HK-2 (cell line): ENCODE measurements around the gene CCDC14.
"Not testable (repeated sequence)": the region's sequence is repeated elsewhere in the genome, so short reads cannot be mapped to it uniquely, and the experiment has no call there.

Source experiments
- DNase-seq: peaks from one replicate; pipeline ENCODE4 v3.0.0-alpha.2; 2018; ENCODE audit not compliant: unreplicated experiment

The CCDC14 gene

GRCh38 chr3:123960781-123961507 lies at the start of gene CCDC14:
TSS of gene CCDC14 (minus strand) at chr3:123961229. CDS start at chr3:123961173, 56 bp downstream.
- peak; percentile 98 for DNase-seq

DNA sequence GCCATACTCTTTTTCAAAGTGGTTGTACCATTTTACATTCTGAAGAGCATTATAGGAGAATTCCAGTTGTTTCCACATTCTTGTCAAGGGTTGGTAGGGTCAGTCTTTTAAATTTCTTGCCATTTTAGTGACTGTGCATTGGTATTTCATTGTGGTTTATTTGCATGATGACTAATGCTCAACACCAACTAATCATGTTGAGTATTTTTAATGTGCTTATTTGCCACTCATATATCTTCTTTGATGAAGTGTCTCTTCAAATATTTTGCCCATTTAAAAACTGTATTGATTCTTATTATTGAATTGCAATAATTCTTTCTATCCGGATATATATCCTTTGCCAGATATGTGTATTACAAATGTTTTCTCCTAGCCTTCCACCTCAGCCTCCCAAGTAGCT lies 47.3 kb upstream of the CCDC14 start:
- DNase-seq, result not testable (repeated sequence)

DNA sequence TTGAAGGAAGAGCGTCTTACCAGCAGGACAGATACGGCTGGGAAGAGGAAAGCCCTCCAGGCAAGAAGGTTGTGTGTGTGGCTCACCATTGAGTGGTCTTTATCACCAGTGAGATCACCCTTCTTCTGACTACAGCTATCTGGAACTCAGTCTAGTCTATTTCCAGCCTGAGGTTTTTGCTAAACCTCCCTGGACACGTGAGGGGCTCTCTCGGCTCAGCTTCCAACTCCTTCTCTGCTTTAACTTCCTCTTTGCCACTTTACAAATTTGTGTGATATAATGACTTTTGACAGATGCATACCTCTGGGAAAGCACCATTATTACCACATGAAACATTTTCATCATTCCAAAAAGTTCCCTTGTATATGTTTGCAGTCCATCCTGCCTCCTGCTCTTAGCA lies 46.2 kb upstream of the CCDC14 start:
- no peak for DNase-seq

DNA sequence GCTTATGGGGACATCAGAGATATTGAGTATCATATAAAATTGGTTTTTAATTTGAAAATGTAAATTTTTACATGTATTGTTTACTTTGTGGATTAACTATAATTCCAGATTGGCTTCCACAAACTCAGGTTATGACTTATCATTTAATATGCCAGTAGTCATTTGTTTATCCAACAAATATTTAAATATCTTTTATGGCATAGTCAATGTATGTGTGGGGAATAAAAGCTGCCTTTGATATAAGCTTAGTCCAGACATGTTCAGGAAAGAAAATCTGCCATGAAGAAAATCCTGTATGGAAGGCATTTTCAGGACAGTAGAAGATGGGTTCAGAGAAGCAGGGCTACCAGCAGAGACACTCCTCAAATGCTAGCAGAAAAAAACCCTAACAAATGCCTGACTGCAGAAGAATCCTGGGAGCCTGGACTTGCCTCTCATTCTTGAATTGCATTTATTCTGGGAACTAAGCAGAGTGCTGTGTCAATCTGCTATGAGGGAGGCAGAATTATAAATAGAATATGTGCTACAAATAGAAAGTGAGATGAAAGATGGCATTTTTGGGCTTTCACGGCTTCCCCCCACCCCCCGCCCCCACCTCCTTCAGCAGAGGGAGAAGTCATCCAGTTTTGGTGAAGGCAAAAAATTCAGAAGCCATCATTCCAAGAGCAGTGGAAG lies 41.5 kb upstream of the CCDC14 start:
- not testable (repeated sequence) for DNase-seq

DNA sequence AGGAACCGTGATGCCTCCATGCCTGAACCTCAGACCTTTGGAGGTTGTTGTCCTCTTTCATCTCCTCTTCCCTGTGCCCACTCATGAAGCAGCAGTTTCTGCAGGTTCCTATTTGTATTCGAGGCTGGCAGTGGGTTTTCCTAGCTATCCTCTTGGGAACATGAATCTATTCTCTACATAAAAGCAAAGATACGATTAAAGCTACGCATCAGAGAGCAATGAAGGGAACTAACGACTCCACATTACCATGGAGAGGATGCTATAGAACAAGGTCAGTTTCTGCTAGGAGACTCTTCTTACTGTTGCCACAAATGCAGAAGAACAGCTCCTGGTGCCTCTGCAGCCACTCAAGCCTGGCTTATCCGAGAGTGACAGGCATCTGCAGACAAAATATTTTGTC lies 40.3 kb upstream of the CCDC14 start:
- not testable (repeated sequence) for DNase-seq

DNA sequence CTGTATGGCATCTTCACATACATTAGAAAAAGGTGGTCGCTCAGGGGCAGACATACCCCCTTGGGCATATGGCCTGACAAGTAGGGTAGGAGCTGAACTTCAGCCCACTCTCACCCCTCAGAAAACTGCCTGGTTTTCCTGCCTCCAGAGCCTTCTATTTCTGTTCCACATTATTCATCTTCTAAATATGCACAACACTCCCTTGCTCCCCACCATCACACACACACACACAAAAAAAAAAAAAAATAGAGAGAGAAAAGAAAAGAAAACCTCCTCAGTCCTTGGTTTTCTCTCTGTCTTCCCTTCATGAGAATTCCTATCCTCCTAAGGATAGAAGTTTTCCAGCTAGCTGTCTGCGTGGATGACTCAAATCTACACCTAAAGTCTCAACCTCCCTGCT lies 36.5 kb upstream of the CCDC14 start:
- DNase-seq, result no peak

DNA sequence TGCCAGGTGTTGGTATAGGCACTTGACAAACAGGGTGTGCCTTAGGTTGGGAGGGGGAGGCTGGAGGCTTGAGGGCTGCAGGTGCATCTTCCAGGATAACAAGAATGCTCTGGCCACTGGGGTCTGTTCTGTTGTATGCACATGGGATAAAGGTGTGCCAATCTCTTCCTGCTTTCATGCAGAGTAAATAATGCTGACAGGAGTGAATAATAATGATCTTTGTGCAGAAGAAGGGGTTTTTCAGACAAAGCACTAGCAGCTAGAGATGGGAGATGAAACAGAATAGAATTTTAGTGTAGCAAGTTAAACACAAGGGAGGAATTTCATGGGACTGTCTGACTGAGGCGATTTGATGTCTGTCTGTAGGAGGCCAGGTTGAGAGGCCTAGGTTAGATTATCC lies 32.8 kb upstream of the CCDC14 start:
- no peak for DNase-seq

DNA sequence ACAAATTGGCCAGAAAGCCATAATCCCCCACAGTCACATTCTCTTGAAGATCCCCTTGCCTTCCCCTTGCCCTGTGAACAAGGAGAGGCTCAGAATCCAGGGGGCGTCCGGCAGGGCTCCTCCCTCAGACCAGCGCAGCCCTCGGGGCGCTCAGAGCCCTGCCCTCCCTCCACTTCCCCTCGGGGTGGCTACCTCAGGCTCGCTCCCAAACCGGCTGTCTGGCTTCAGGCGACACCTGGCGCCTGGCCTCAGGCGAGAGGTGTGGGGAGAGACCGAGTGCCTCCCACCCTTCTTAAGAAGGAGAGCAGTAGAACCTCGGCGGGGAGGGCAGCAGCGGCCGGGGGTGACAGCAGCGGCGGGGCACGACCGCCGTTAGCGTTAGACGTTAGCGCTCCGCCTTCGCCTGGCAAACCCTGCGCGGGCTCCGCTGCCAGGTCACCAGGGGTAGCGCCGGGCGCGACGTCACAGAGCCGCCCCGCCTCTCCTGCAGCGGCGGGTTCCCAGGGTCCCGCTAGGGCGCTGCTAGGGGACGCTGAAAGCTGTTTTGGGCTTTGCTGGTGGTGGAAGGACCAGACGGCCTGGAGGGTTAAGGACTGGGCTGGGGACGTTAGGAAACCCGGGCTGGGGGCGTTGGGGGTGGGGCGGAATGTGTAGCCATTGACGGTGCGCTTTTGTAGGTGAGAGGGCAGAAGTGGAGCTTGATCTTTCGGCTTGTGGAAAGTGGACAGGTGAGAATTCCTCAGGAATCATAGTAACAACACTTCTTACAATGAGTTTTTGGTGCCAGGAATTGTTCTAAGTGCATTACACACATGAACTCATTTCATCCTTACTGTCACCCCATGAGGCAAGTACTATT lies 30.9 kb upstream of the CCDC14 start, which contains the start of gene ROPN1:
Gene ROPN1, minus strand, starts transcription at position 395 of the 859 bp plus-strand sequence. CDS start 11,643 bp downstream, outside the sequence.
- DNase-seq, result not testable (repeated sequence)

- no peak for DNase-seq
Measured at GRCh38 chr3:123986427-123986826, 25.4 kb upstream of the CCDC14 start.

DNA sequence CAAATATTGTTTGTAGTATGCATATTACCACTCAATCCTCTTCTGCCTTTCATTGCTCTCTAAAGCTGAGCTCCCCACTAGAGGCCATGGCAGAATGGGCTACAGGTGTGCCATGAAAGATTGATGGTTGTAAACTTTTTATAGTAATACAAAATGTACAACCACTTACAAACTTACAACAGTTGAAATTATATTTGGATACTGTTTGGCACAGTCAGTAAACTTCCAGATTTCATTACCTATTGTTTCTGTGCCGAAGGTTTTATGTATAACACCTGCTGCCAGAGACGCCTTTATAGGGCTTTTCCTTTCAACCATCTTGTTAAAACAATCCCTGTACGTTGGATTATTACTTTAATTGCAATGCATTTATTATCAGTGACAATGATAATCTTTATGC lies 23.9 kb upstream of the CCDC14 start:
- DNase-seq, result no peak

- DNase-seq, result no peak
Measured at GRCh38 chr3:123984350-123984749, 23.3 kb upstream of the CCDC14 start.

DNA sequence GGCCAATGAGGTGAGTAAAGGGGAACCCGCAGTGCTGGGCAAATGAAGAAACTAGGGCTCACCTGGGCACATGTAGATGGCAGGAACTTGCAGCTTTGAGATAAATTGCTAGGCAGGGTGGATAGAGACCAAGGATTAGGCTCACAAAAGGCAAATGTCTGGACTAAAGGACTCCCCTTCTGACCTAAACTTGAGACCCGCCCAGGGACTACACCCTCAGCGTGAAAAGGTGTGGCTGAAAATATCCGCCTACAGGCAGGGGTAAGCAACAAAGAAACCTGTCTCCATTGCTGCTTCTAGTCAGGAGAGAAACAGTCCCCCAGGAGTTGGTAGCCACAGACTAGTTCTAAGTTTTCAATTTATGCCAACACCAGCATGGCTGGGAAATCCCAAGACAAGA lies 20.3 kb upstream of the CCDC14 start:
- DNase-seq, result not testable (repeated sequence)

- DNase-seq, result no peak
Measured at GRCh38 chr3:123980539-123980938, 19.5 kb upstream of the CCDC14 start.

DNA sequence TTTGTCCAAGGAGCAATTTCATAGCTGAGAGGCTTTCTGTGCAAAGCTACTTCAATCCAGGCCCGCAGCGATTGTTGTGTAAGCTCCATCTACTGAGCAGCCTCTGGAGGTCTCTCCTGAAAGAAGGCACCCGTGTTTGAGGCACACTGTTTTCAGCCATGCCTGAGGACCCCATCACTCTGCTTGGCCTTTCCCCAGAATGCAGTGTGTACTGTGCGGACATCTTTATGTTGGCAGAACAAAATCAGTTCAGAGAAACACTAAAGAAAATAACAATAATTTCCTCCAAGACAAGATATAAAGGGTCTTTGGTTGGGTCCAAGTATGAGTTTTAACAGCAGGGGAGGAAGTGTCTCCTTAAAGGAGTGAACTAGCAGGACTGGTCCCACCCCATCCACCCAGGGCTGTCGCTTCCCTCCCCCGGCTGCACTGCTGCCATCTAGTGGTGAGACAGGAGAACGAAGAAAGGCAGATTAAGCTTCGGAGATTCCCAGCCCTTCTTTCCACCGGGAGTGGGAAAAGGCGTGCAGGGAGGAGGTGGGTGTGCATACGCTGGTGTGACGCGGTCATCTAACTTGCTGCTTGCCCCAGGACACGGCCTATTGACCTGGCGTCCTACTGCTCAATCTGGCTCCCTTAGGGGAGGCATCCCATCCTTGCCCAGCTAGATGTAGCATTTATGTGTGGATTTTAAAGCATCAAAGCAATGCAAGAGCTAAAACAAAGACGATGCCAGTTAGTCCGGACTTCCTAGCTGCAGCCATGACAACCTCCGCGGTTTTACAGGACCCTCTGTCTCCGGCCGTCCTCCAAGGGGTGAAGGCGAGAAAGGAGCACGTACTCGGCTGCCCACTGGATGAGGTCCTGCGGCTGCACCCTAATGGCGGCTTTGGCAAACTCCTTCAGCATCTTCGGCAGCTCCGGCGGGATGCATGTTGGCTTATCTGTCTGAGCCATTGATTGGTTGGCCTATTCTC lies 18.8 kb upstream of the CCDC14 start:
- peak; percentile 46 for DNase-seq

GRCh38 chr3:123976904-123977303 lies 15.9 kb upstream of the CCDC14 start:
- not testable (repeated sequence) for DNase-seq

DNA sequence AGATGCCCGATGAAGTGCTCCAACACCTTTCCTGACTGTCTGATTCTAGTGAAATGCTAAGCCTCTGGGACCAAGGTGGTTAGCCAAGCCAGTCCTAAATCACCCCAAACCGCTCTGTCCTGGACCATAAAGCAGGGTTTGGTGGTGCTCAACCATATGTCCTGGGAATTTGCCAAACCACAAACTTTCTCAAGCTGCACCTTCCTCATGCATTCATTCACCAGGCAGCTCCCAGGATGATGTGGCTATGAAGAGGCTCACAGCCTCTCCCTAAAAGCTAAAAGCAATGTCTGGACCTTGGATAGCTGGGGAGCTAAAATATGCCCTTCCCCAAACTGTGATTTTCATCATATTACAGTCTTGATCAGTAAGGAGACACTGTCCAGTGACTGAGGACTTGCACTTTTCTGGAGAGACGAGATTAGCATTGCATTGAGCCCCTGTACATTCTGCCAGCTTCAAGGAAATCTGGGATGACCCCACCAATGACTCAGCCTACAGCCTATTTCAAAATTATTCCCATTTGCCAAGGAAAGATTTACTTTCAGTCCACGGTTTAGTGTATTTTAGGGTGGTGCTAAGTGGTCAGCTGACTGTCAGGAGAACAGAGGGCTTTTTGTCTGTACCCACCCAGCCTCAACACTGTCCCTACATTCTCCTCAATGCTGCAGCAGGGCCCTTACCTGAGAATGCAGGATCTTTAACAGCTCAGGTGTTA lies 15.3 kb upstream of the CCDC14 start:
- DNase-seq, result not testable (repeated sequence)

GRCh38 chr3:123975030-123975429 lies 14.0 kb upstream of the CCDC14 start:
- DNase-seq, result not testable (repeated sequence)

GRCh38 chr3:123971406-123971805 lies 10.4 kb upstream of the CCDC14 start:
- no peak for DNase-seq

GRCh38 chr3:123967260-123967659 lies 6.2 kb upstream of the CCDC14 start:
- DNase-seq, result not testable (repeated sequence)

- DNase-seq, result not testable (repeated sequence)
Measured at GRCh38 chr3:123966799-123967198, 5.8 kb upstream of the CCDC14 start.
